ENCODE data around the gene TMPRSS6. TPM values are rescaled to one million over a fixed set of nuclear protein-coding genes. Genes with fewer than 3 reads are reported as not detected.

TMPRSS6 gene
- total RNA-seq, 1 experiment from 2014 or later = not detected

DNA sequence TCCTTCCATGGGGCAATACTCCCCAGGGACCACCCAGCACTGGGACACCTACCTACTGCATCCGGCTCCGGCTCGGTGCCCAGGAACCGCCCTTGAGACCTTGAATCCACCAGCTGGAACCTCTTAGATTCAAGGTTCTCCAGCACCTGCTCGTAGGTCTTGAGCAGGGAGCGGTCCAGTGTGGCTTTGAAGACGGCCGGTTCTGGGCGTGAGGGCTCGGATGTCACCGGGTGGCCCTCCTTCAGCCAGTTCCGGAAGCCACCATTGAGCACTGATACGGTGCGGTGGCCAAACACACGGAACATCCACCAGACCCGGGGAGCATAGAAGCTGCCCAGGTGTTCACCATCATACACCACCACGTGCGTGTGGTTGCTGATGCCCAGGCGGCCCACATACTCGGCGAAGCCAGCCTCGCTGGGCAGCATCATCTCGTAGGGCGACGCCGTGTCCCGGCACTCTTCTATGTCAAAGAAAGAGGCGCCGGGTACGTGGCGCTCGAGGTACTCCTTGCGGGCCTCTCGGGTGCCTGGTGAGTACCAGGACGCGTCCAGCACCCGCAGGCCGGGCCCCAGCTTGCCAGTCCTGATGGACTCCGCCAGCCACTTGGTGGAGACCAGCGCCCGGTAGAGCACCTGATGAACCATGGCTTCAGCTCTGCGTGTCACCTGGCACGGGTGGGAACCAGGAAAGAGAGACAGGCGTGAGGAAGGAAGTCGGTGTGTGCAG lies 91.3 kb downstream of the TMPRSS6 start:
- DNase-seq (ENCODE audit: extremely low read depth, low read depth) = no peak

GRCh38 chr22:37017356-37017755 lies 92.2 kb downstream of the TMPRSS6 start:
- DNase-seq (ENCODE audit: extremely low read depth, low read depth) = no peak

DNA sequence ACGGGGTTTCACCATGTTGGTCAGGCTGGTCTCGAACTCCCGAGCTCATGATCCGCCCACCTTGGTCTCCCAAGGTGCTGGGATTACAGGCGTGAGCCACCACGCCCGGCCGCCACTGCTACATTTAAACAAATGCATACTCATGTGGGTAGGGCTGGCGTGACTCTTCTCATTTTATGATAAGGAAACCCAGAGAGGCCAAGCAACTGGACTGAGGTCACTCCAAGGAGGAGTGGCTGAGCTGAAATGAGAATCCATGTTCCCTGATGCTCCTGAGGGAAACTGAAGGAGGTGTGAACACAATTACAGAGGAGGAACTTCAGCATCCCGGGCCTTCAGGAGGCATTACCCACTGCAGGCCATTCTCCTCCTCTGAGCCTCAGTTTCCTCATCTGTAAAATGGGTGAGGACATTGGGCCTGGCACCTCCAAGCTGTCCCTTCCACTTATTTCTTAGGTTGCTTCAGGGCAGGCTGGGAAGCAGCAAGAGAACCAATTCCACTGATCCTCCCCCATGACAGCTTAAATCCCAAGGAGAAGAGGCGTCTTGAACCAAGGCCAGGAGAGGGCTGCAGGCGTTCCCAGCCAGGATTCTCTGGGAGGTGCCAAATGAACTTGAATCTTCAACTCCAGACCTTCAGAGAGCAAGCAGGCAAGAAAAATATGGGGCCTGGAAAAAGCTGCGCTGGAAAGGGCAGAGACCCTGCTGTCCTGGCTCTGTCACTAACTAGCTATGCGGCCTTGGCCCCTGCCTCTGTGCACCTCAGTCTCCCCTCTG lies 93.2 kb downstream of the TMPRSS6 start:
- DNase-seq (ENCODE audit: extremely low read depth, low read depth) = no peak

DNA sequence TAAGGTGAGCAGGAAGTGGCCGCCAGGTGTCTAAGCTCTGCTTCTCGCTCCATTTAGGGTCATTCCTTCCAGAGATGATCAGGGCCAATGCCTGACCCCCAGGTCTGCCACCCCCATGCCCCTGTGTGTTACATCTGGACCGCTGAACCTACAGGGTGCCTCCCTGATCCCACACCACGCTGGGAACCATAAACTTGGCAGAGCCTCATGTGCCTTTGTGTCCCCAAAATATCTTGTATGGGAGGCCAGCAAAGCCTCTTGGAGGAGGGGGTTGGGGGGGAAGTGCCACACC lies 94.0 kb downstream of the TMPRSS6 start:
- DNase-seq (ENCODE audit: extremely low read depth, low read depth) = no peak

Other genes starting within 250 kb of the TMPRSS6 start
- gene NCF4, start 248.7 kb downstream of the TMPRSS6 start, total RNA-seq (2014; rRNA removed; shearing (Covaris generic)) = not detected in 2 replicates
- not detected in 2 replicates for gene CSF2RB, start 196.1 kb downstream of the TMPRSS6 start, total RNA-seq (2014; rRNA removed; shearing (Covaris generic))
- 11.5 and 13.8 TPM in 2 replicates for gene TST, start 90.3 kb downstream of the TMPRSS6 start, total RNA-seq (2014; rRNA removed; shearing (Covaris generic))
- gene MPST, start 90.0 kb downstream of the TMPRSS6 start, total RNA-seq (2014; rRNA removed; shearing (Covaris generic)) = 41.9 and 49.9 TPM in 2 replicates
- 3.3 and 4.1 TPM in 2 replicates for gene KCTD17, start 58.0 kb downstream of the TMPRSS6 start, total RNA-seq (2014; rRNA removed; shearing (Covaris generic))
- gene IL2RB, start 40.2 kb upstream of the TMPRSS6 start, total RNA-seq (2014; rRNA removed; shearing (Covaris generic)) = not detected in 2 replicates
- gene C1QTNF6, start 78.5 kb upstream of the TMPRSS6 start, total RNA-seq (2014; rRNA removed; shearing (Covaris generic)) = 2.7 and 2.9 TPM in 2 replicates
- gene SSTR3, start 102.8 kb upstream of the TMPRSS6 start, total RNA-seq (2014; rRNA removed; shearing (Covaris generic)) = not detected in 2 replicates
- gene RAC2, start 134.6 kb upstream of the TMPRSS6 start, total RNA-seq (2014; rRNA removed; shearing (Covaris generic)) = 0.98 and 1.3 TPM in 2 replicates
- gene CYTH4, start 172.8 kb upstream of the TMPRSS6 start, total RNA-seq (2014; rRNA removed; shearing (Covaris generic)) = not detected in 2 replicates